GM18858 (cell line): ENCODE data around the gene DGKG.

Experiments
- ATAC-seq: cut with Tn5 transposase; IDR thresholded peaks from one replicate; pipeline ENCODE4 v1.9.1; 2021; ENCODE audit not compliant: unreplicated experiment

Gene DGKG

DNA sequence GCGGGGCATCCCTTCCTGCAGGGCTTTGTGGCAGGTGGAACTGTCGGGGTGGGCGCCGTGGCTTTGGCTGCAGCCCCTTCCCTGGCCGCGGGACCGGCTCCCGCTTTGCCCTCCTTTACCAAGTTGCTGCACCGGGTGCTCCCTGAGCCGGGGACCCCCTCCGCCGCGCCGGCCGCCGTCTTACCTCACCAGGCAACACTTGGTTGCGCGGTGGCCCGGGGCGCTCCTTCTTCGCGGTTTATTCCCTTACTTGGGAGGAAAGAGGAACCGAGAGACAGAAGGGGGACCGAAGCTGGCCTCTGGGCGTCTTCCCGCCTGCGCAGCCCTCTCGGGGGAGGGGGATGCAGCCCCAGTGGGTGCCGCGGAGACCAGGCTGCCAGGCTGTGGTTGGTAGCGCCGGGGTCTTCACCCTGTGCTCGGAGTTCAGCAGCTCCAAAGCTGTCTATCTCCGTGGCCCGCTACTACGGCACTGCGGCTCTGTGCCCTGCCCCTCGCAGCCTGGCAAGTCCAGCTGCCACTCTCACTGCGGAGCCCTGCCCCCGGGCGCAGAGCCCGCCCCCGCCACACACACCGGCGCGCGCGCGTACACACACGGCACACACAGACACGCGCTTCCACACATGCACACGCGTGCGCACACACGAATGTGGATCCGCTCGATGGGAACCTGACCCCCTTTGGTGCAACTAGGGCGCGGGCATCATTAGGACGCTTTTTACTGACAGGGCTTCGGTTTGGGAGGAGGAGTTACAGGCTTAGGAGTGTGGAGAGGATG lies at the start of gene DGKG:
Gene DGKG (minus strand): TSS at position 473 of the 775 bp plus-strand sequence. CDS start 41,775 bp downstream, outside the sequence.
- ATAC-seq = peak; percentile 62

DNA sequence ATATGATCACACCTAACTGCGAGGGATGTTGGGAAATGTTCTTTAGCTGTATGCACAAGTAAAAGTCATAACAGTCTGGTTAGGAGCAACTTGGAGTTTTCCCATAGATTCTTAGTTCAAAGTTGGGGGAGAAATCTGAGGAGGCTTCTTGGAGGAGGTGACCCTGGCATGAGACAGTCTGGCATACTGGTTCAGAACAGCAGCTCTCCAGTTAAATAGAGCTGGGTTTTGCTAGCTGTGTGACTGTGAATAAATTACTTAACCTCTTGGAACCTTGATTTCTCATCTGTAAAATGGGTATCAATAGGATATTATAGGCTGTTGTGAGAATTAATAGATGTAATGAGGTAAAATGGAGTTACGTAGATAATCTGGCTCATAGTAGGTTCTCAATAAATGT lies 49.1 kb upstream of the DGKG start:
- no peak for ATAC-seq

DNA sequence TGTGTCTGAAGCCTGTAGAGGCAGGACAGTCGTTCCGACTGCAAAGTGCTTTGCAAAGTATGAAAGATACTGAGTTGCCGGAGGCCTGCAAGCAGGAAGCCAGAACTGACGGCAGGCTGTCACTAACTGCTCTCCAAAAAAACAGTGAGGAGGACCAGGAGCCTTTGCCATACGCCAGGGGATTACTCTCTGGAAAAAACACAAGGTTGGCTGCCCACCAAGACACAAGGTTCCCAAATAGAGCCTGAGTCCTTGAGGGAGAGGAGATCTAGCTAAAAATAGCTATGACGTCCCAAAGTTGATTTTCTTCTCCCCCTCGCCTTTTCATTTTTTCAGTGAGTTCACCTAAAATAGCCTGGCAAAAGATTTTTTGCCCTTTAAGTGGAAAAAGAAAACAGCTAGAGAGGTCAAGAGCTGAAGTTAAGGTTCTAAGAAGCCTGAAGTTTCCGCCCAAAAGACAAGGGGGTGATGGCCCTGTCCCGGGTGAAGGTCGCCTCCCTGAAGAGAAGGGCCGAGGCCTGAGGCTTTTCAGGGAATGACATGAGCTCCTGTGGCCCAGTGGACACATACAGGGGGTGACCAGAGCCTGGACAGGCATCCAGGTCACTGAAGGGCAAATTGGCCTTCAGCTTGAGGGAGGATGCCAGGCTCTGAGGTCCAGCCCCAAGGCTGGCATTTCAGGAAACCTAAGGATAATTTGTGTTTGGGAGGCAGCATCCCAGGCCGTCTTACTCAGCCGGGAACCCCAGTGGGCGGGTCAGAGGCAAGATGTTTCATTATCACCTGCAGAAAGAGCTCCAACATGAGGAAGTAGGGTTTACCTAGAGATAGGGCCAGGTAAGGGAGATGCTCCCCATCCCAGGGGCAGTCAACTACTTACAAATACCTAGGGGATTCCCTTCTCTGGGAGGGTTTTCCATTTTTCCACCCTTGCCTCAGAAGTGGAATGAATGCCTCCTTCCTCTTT lies 44.9 kb upstream of the DGKG start:
- ATAC-seq = no peak

DNA sequence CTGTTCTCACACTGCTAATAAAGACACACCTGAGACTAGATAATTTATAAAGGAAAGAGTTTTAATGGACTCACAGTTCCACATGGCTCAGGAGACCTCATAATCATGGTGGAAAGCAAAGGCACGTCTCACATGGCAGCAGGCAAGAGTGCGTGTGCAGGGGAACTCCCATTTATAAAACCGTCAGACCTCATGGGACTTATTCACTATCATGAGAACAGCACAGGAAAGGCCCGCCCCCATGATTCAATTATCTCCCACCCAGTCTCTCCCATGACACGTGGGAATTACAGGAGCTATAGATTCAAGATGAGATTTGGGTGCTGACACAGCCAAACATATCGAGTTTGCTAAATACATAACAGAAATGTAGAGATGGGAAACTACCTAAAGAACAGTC lies 39.5 kb upstream of the DGKG start:
- no peak for ATAC-seq

DNA sequence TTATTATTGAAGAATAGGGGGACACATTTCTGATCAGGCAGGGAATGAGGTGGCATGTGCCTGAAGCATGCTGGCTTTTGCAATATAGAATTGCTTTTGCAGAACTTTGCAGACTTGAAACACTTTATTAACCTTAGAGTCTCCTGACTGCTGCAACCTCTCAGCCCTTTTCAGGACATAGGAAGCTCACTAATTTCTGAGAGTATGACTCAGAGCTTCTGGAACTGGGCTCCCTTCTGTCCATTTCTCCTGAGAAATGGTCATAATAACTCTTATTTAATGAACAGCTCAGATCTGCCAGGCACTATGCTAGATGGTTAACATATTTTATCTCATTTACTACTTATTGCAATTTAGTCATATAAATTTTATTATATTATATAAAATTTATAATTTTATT lies 38.6 kb upstream of the DGKG start:
- ATAC-seq = no peak

DNA sequence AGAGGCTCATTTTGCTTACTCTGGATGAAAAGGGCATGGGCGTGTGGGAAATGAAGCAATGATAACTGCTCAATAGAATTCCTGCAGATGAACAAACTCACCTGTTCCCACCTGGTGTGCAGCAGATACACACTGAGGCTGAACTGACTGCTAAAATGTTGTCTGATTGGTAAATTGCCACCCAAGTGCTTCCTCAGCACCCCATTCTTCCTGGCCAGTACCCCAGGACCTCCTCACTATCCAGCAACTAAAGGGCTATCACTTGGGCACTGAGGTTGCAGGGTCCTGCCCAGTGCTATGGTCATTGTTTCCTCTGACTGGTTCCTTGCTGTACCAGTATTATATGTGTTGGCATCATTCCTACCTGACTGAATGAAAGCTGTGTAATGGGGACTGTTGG lies 38.0 kb upstream of the DGKG start:
- no peak for ATAC-seq

DNA sequence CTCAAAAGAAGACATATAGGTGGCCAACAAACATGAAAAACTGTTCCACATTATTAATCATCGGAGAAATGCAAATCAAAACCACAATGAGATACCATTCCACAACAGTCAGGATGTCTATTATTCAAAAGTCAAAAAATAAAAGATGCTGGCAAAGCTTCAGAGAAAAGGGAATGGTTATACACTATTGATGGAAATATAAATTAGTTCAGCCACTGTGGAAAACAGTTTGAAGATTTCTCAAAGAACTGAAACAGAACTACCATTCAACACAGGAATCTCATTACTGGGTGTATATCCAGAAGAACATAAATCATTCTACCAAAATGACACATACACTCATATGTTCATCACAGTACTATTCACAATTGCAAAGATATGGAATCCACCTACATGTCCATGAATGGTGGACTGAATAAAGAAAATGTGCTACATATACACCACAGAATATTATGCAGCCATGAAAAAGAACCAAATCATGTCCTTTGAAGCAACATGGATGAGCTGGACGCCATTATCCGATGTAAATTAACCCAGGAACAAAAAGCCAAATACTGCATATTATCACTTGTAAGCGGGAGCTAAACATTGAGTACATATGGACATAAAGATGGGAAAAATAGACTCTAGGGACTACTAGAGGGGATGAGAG lies 32.7 kb upstream of the DGKG start:
- ATAC-seq = no peak

DNA sequence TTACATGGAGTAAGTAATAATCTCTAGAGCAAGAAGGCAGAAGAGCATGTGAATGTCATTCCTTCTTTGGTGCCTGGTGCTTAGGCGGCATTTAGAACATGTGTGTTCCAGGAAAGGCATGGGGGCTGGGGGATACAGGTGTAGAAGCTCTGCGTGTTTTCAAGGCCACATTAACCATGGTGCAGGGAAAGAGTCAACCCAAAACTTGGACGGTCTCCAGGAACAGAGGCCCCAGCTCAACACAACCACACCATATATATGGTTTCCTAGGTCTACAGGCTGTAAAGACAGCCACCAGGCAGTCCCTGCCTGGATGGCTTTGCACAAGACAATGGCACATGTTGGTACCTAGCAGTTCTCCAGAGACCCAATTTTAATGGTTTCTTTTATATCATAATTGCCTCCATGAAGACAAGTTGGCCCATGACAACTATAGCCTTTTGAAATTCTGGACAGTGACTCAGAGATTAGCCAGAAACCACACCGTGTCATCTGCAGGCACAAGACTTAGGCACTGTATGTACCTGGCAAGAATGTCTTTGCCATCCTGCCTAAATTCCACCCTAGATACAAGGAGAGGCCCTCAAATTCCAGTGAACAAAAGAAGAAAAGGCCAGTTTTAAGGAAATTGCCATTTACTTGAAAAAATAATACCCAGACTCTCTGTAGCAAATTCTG lies 25.0 kb upstream of the DGKG start:
- ATAC-seq = no peak

DNA sequence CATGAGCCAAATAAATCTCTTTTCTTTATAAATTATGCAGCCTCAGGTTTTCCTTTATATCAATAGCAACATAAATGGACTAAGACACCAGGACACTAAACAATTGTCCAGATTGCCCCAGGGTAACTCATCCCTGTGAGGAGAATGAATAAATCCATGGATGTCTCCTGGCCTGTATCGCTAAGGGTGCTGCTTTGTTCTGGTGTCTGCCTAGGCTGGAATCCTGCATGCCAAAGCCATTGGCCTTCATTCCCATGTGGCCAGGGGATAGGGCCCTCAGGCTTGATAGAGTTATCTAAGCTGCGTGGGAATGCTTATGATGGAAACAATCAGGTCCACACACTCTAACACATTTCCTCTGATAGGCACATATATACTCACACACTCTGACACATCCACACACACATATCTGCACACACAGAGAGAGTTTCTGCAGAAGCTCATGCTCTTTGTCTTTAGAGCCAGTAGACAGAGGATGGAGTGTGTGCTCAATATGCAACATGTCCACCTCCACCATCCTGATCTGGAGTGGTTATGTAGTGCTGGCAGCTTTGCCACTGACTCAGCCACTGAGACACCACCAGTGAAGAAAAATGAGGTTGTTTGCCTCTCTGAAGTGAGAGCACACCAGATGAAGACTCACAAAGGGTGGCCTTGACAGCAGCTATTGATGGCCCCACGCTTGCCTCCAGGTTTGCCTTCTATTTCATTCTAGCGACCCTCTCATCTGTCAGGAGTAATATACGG lies 24.0 kb upstream of the DGKG start:
- ATAC-seq = no peak

DNA sequence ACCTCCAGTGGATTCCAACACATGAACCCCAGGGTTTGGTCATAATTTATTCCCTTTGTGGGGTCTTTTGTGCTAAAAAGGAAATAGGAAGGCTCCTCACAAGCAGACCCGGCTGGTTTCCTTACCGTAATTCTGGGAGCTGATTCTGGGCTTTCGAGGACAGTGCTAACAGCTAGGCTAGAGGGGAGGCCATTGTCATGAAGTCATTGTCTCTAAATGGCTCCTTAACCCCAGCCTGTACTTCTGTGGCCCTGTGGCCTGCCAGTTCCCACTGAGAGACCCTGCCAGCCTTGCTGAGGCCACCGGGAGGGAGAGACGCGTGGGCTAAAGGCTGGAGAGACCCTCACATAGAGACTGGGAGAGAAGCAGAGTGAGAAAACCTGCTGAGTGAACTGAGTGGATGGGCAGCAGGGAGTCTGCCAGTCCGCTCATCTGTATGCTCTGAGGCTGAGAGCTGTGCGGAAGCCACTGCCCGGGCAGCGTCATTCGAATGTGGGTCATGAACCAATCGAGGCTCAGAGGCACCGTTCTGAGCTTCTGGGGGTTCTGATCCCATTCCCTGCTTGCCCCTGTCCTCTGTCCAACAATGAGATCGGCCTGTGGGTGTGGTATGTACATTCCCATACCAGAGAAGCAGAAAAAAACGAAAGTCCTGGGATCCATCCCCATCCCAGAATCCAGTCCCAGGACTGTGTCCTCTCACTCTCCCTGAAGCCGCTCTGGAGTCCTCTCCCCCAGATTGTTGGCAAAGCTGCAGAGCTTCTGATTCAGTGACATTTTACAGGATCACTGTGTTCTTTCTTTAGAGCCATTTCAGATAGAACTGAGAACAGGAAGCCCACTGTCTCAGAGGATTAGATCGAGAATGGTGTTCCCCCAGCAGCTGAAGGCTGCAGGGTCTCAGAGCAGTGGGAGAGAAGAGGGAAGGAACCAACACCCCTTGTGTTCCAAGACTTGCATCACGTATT lies 21.3 kb upstream of the DGKG start:
- ATAC-seq = no peak

DNA sequence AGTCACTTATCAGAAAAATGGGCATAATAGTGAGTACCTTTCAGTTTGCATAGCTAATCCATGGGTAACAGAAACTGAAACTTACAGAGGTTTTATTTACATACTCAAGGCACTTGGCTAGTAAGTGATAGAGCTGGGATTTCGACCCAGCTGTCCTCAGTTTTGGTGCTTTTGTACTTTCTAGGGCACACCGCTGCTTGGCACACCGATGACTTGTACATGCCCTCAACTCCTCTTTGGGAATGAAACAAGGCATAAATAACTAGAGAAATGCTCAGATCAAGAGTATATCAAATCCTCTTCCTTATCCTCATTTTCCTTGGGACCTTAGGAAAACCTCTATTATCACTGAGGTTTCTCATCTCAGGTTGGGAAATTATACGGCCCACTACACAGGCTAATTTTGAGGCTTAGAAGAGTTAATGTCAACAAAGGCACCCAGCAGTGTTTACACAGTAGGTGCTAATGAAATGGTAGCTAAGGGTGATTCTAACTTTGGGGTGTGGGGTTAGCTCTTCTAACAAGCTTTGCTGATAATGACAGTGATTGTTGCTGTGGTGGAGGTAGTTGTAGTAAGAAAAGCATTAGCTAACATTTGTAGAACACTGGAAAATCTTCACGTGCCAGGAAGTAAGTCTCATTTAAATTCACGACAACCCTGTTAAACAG lies 20.3 kb upstream of the DGKG start:
- no peak for ATAC-seq

DNA sequence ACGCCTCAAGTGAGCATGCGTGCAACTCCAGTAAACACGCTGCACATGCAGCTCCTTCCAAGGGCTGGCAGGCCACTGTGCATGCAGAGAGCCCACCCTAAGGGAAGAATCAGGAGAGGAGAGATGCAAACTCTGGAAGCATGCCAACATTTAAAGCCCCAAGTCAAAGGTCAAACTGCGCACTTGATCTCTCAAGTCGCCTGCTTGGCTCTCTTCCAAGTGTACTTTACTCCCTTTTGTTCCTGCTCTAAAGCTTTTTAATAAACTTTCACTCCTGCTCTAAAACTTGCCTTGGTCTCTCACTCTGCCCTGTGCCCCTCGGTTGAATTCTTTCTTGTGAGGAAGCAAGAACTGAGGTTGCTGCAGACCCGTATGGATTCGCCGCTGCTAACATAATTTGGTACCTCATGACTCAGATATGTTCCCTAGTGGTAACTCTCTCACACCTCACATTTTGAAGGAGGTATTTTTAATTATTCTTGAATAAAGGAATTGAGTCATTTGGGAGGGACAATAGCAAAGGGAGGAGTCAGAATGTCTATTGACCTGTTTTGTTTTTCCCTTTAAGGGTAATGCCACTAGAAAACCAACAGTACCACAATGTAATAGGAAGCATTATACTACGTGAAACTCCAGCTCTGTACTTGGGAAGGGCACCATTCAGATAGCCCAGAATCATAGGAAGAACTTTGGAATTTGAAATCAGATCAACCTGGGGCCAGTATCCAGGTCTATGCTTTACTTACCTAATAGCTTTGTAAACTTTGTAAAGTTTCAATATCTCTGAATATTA lies 19.6 kb upstream of the DGKG start:
- ATAC-seq = no peak

DNA sequence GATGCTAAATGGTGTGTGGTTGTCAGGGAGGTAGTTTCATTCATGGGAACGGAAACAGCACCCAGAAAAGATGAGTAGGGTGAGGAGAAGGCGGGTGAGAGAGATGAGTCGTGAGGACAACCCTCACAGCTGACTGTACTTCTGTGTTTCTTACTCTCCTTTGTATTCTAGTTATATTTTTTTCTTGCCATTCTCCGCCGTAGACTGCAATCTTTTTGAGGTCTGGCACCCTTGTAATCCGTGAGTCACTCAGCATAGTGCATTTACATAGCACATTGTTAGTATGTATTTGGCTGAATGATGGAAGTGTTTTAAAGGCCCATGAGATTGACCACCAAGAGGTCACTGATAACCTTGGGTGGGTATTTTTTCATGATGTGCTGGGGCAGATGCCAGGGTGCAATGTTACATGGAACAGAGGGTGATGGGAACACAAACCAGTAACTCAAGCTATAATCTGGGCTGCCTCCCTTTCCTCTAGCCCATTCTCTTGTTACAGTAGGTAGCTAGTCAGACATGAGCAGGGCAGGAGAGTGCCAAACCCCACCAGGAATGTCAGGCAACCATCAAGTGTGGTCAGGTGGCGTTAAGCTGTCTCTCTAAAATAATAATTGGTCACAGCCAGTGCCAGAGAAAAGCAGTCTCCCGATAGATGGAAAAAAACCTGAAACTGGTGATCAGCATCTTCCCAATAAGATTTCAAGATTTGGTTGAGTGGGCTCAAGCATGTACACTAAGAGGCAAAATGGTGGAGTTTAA lies 18.8 kb upstream of the DGKG start:
- no peak for ATAC-seq

DNA sequence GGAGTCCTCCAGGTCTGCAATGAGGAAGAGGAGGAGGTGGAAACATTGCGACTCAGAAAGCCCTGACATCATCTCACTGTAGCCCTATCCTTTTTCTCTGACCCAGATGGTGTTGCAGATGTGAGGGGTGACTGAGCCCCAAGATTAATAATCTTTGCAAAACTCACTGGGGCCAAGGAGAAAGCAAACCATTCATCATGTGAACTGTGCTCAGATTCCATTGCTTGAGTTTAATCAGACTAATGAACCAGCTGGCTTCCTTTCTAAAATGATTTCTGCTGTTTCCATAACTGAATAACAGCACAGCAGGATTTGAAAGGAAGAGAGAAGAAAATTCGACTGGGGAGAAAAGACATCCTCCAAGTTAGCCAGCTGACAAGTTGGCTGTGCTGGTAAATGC lies 13.4 kb upstream of the DGKG start:
- ATAC-seq = no peak

DNA sequence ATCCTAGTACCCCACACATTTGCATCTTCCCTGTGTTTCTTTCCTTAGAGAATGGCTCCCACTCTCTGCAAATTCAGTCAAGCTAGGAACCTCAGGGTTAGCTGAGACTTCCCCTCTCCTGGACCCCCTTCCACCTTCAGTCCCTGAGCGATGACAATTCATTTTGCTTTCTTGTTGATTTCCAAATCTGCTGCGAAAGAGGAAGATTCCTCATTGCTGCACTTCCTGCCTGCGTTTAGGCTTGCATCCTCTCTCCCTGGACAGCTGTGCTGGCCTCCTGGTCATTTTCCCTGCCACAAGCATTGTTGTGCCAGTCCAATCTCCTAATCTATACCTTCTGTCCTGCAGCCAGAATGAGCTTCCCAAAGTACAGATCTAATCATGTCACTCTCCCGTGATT lies 12.3 kb upstream of the DGKG start:
- no peak for ATAC-seq

DNA sequence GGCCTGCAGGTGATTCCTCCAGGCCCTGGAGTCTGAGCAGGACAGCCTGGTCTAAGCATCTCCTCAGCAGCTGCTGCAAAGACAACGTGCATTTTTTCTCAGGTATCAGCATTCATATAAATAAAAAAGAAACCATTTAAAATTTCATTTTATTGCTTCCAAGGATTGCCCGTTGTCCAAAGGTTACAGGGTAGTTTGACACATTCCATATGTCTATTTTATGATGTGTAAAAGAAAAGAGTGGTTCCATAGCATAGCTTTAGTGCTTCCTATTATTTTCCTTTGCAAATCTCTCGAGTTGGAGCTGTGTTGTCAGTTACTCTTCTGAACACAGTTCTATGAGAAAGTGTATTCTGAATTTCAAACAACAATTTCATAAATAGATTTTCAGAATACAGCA lies 7.2 kb upstream of the DGKG start:
- no peak for ATAC-seq

DNA sequence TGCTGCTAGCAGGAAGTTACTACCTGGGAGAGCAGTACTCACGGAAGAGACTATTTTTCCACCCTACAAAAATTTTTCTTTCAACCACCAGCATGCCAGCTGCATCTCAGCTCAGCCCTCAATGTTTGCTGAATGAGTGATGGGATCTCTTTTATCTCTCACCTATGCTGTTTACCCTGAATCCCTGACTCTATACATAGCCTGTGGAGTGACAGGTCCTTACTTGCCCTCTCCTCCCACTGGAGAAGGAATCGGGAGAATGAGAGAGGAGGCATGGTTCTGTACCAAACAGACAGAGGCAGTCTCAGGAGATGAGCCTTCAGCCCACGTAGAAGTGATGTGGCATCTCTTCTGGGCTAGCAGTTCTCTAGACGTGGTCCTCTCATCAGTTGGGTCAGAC lies 6.7 kb upstream of the DGKG start:
- ATAC-seq = no peak
